ENCODE measurements around the gene SORBS2.
A peak's percentile ranks its signal among the peaks of the same experiment; 100 is the strongest.

DNA sequence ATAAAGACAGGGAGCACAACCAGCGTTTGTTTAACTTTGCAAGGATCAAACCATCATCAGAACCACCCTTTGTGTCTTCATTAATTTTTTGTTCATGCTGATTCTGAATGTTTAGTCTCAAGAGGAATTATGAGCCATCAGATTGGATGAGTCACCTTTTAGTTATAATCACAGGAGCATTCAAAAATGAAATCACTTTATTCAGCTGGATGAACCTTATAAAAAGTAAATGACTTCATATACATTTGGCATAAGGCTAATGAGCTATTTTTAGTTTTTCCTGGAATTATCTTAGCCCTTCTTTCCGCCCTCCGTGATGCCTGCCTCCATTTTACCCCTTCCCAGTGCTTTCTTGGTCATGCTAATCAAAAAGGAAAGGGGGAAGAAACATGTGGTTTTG lies 103.6 kb downstream of the SORBS2 start:
- no peak for TF ChIP-seq POLR2A (IDR thresholded peaks at IDR 0.05)
- TF ChIP-seq EP300 (IDR thresholded peaks at IDR 0.05) = no peak
- TF ChIP-seq, protein P1, sequence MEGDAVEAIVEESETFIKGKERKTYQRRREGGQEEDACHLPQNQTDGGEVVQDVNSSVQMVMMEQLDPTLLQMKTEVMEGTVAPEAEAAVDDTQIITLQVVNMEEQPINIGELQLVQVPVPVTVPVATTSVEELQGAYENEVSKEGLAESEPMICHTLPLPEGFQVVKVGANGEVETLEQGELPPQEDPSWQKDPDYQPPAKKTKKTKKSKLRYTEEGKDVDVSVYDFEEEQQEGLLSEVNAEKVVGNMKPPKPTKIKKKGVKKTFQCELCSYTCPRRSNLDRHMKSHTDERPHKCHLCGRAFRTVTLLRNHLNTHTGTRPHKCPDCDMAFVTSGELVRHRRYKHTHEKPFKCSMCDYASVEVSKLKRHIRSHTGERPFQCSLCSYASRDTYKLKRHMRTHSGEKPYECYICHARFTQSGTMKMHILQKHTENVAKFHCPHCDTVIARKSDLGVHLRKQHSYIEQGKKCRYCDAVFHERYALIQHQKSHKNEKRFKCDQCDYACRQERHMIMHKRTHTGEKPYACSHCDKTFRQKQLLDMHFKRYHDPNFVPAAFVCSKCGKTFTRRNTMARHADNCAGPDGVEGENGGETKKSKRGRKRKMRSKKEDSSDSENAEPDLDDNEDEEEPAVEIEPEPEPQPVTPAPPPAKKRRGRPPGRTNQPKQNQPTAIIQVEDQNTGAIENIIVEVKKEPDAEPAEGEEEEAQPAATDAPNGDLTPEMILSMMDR (IDR thresholded peaks at IDR 0.05) = no peak
- TF ChIP-seq POLR2AphosphoS5 (IDR thresholded peaks at IDR 0.05) = peak; percentile 69

Data from gastroesophageal sphincter (tissue), 3 donors.